ENCODE results near the gene CCDC83.

CCDC83 gene

GRCh38 chr11:85867751-85868150, 12.6 kb downstream of the CCDC83 start:
- Histone ChIP-seq H3K36me3 (ENCODE audit: control insufficient read depth in 2 of 2, insufficient read depth in 1 of 2, low read length in 2 of 2) (no peaks in the 10 kb centered on the region), H3K9me3 (ENCODE audit: control insufficient read depth, insufficient read depth, low read depth, low read length) (no peaks in the 10 kb centered on the region), H3K4me3 (ENCODE audit: low read depth, low read length) (no peak overlapping the region), H3K4me1 (ENCODE audit: control insufficient read depth, insufficient read depth, low read length) (no peaks in the 10 kb centered on the region), H3K27ac (ENCODE audit: extremely low read depth, low read depth, low read length) (no peak overlapping the region)
- no peak for TF ChIP-seq ZNF768 (tag by site-specific recombination; IDR thresholded peaks at IDR 0.05)
- no peak for TF ChIP-seq ZNF362 (tag by site-specific recombination; IDR thresholded peaks at IDR 0.05)
- no peak for TF ChIP-seq PRDM6 (tag by site-specific recombination; IDR thresholded peaks at IDR 0.05)
- TF ChIP-seq ZNF626 (tag by site-specific recombination; IDR thresholded peaks at IDR 0.05): no peak
- no peak for TF ChIP-seq ZNF302 (tag by site-specific recombination; IDR thresholded peaks at IDR 0.05; ENCODE audit: low read depth)
- no peak for TF ChIP-seq ZBTB6 (tag by site-specific recombination; IDR thresholded peaks at IDR 0.05)
- no peak for TF ChIP-seq ZNF202 (tag by site-specific recombination; IDR thresholded peaks at IDR 0.05; ENCODE audit: borderline replicate concordance)
- TF ChIP-seq MZF1 (tag by site-specific recombination; IDR thresholded peaks at IDR 0.05; ENCODE audit: borderline replicate concordance): no peak
- no peak for TF ChIP-seq ZNF138 (tag by site-specific recombination; IDR thresholded peaks at IDR 0.05; ENCODE audit: borderline replicate concordance)
- TF ChIP-seq ZNF133 (tag by site-specific recombination; IDR thresholded peaks at IDR 0.05): no peak
- no peak for TF ChIP-seq ZNF704 (tag by site-specific recombination; IDR thresholded peaks at IDR 0.05)
- TF ChIP-seq EGR2 (tag by site-specific recombination; IDR thresholded peaks at IDR 0.05; ENCODE audit: low read depth): no peak
- TF ChIP-seq ZNF155 (tag by site-specific recombination; IDR thresholded peaks at IDR 0.05): no peak
- TF ChIP-seq ZNF837 (tag by site-specific recombination; IDR thresholded peaks at IDR 0.05): no peak
- no peak for TF ChIP-seq ZNF211 (tag by site-specific recombination; IDR thresholded peaks at IDR 0.05; ENCODE audit: low read depth)
- ChIA-PET CTCF (interaction anchor here (0.7 kb wide), 2 partner anchors 258 to 392 kb away, joined by 4 to 5 read pairs; no protein-coding TSS in a partner anchor), POLR2A (interaction anchor here (0.6 kb wide), 1 partner anchor 403 kb away, joined by 7 read pairs; no protein-coding TSS in a partner anchor)

GRCh38 chr11:85869781-85870180, 14.6 kb downstream of the CCDC83 start:
- H3K27ac ChIP-seq (ENCODE audit: extremely low read depth, low read depth, low read length): no peak overlapping the region
- H3K4me1 ChIP-seq (ENCODE audit: control insufficient read depth, insufficient read depth, low read length): no peaks in the 10 kb centered on the region
- no peaks in the 10 kb centered on the region for H3K9me3 ChIP-seq (ENCODE audit: control insufficient read depth, insufficient read depth, low read depth, low read length)
- CTCF ChIA-PET: no interaction called here
- no peak overlapping the region for H3K4me3 ChIP-seq (ENCODE audit: low read depth, low read length)
- H3K36me3 ChIP-seq (ENCODE audit: control insufficient read depth in 2 of 2, insufficient read depth in 1 of 2, low read length in 2 of 2): no peaks in the 10 kb centered on the region
- POLR2A ChIA-PET: no interaction called here
- no peak for TF ChIP-seq ZNF274 (IDR thresholded peaks at IDR 0.05; ENCODE audit: low read length)
- no peak for TF ChIP-seq ZNF274 (tag by site-specific recombination; IDR thresholded peaks at IDR 0.05; ENCODE audit: borderline replicate concordance)
- TF ChIP-seq ZNF18 (tag by site-specific recombination; IDR thresholded peaks at IDR 0.05): no peak
- TF ChIP-seq ZNF292 (tag by site-specific recombination; IDR thresholded peaks at IDR 0.05; ENCODE audit: borderline replicate concordance, low read depth): no peak
- TF ChIP-seq ZNF701 (tag by site-specific recombination; IDR thresholded peaks at IDR 0.05): no peak
- no peak for TF ChIP-seq BCL11B (tag by site-specific recombination; IDR thresholded peaks at IDR 0.05; ENCODE audit: low read depth)
- TF ChIP-seq ZNF202 (tag by site-specific recombination; IDR thresholded peaks at IDR 0.05; ENCODE audit: borderline replicate concordance): no peak
- no peak for TF ChIP-seq ZBTB8A (tag by site-specific recombination; IDR thresholded peaks at IDR 0.05)
- no peak for TF ChIP-seq GLIS2 (tag by site-specific recombination; IDR thresholded peaks at IDR 0.05)
- TF ChIP-seq ZNF776 (tag by site-specific recombination; IDR thresholded peaks at IDR 0.05; ENCODE audit: borderline replicate concordance): no peak
- no peak for TF ChIP-seq ZXDB (tag by site-specific recombination; IDR thresholded peaks at IDR 0.05)
- TF ChIP-seq ZNF664 (tag by site-specific recombination; IDR thresholded peaks at IDR 0.05): no peak
- TF ChIP-seq ZBTB26 (tag by site-specific recombination; optimal IDR thresholded peaks at IDR 0.05): no peak
- no peak for TF ChIP-seq ZNF23 (tag by site-specific recombination; IDR thresholded peaks at IDR 0.05; ENCODE audit: borderline replicate concordance)
- no peak for TF ChIP-seq ZFHX2 (tag by site-specific recombination; conservative IDR thresholded peaks at IDR 0.05)

Data from HEK293 (cell line).